HEK293T (cell line): Measurements from ENCODE around the gene RAD51B.

Experiments used
- ARNT ChIP-seq: fragments of 450-650 bp; IDR thresholded peaks from 2 replicates; pipeline ENCODE4 v1.6.1; 2017; ENCODE audit warnings: mild to moderate bottlenecking
- CTBP1 ChIP-seq: fragments of 450-650 bp; IDR thresholded peaks from 2 replicates; pipeline ENCODE4 v1.6.1; 2016; ENCODE audit warnings: borderline replicate concordance
- FOXA1 ChIP-seq: fragments of 450-650 bp; IDR thresholded peaks from 2 replicates; pipeline ENCODE4 v1.6.1; 2016; ENCODE audit warnings: mild to moderate bottlenecking
- FOXK2 ChIP-seq: fragments of 450-650 bp; IDR thresholded peaks from 2 replicates; pipeline ENCODE4 v1.6.1; 2016; ENCODE audit warnings: mild to moderate bottlenecking
- FOXM1 ChIP-seq: fragments of 450-650 bp; IDR thresholded peaks from 2 replicates; pipeline ENCODE4 v1.6.1; 2017; ENCODE audit warnings: mild to moderate bottlenecking, borderline replicate concordance
- LEF1 ChIP-seq: fragments of 450-650 bp; IDR thresholded peaks from 2 replicates; pipeline ENCODE4 v1.6.1; 2017; ENCODE audit warnings: mild to moderate bottlenecking, borderline replicate concordance
- SP1 ChIP-seq: fragments of 450-650 bp; IDR thresholded peaks from 2 replicates; pipeline ENCODE4 v1.6.1; 2017
- TARDBP ChIP-seq: fragments of 450-650 bp; IDR thresholded peaks from 2 replicates; pipeline ENCODE4 v1.6.1; 2016

DNA sequence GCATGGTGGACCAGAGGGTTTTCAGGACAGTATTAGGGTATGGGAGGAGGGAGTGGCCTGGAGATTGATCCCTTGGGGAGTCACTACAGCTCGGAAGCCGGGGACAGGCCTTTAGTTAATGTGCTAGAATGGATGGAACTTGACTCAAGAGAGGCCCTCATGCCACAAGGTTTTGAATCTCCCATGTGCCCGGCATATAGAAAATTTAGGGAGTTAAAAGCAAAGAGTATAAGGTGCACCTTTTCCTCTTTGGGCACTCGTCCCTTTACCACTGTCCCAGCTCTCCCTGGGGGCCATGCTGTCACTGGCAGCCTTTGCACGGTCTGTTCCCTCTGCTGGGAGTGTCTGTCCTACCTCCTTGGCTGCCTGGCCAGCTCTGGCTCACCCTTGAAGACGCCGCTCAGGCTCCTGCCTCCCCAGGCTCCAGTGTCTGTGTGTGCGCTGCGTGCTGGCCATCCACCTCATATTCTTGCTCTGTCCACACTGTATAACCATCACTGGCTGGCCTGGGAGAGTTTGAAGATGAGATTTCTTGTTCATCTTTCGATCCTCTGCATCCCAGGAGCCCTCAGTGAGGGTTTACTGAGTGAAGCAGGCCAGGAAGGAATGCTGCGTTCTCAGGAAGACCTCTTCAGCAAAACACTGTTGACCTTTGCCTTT lies 811.9 kb downstream of the RAD51B start:
- TF ChIP-seq FOXM1 (no peak), TARDBP (no peak), CTBP1 (no peak), SP1 (no peak), FOXK2 (no peak), LEF1 (no peak), FOXA1 (no peak), ARNT (no peak)
